ENCODE measurements around the gene PCK1.

PCK1 gene

GRCh38 chr20:57524511-57525176 is 36.3 kb upstream of the PCK1 start, which contains the start of gene CTCFL:
Gene CTCFL, minus strand, starts transcription at chr20:57525140. Its CDS starts 935 bp downstream, at chr20:57524205.
- no peak within 1 kb of the TSS for H3K23ac ChIP-seq (ENCODE audit: low read length in 2 of 2)
- H3K9me3 ChIP-seq (ENCODE audit: control insufficient read depth, low read length) = no peaks in the 10 kb centered on the region
- H3K4me3 ChIP-seq (ENCODE audit: insufficient read depth in 1 of 2, low read depth in 1 of 2, low read length in 2 of 2) = no peak within 1 kb of the TSS
- no peak within 1 kb of the TSS for H2AK5ac ChIP-seq (ENCODE audit: low read length, severe bottlenecking)
- no peak within 1 kb of the TSS for H2AFZ ChIP-seq (ENCODE audit: low read depth, low read length)
- H2BK120ac ChIP-seq (ENCODE audit: low read depth, low read length) = no peak within 1 kb of the TSS
- DNase-seq = no peak
- H2BK15ac ChIP-seq (ENCODE audit: low read depth, poor library complexity, severe bottlenecking) = no peak within 1 kb of the TSS
- H4K91ac ChIP-seq (ENCODE audit: low read length) = no peak within 1 kb of the TSS
- H3K9ac ChIP-seq (ENCODE audit: low read length) = no peak within 1 kb of the TSS
- H3K36me3 ChIP-seq (ENCODE audit: control insufficient read depth in 1 of 2, insufficient read depth in 2 of 2, low read depth in 1 of 2, low read length in 2 of 2) = no peaks in the 10 kb centered on the region
- H3K4me1 ChIP-seq (ENCODE audit: control insufficient read depth, insufficient read depth, low read depth, low read length) = no peaks in the 10 kb centered on the region
- no peak within 1 kb of the TSS for H3K27ac ChIP-seq (ENCODE audit: low read length, poor library complexity, severe bottlenecking)
- no peak within 1 kb of the TSS for H2BK12ac ChIP-seq (ENCODE audit: low read length in 2 of 2)
- H3K4ac ChIP-seq (ENCODE audit: low read depth in 1 of 2, low read length in 2 of 2) = no peak within 1 kb of the TSS
- peaks cover 22 to 45% of the 10 kb centered on the region in 2 experiments for H3K27me3 ChIP-seq (ENCODE audit: control insufficient read depth in 1 of 2, insufficient read depth in 1 of 2, low read length in 2 of 2)
- no peak within 1 kb of the TSS for H4K8ac ChIP-seq (ENCODE audit: low read length)
- H3K14ac ChIP-seq (ENCODE audit: low read length in 2 of 2) = no peak within 1 kb of the TSS
- no peaks in the 10 kb centered on the region for H3K79me1 ChIP-seq (replicated peaks; ENCODE audit: low read length, poor library complexity, severe bottlenecking)
- H2BK5ac ChIP-seq (ENCODE audit: low read depth, low read length, poor library complexity, severe bottlenecking) = no peak within 1 kb of the TSS
- no peak within 1 kb of the TSS for H3K18ac ChIP-seq (ENCODE audit: low read depth in 1 of 2, low read length in 2 of 2)
- WGBS = 86% methylated on average over 43 of the region's 43 CpGs
- H3K4me2 ChIP-seq (ENCODE audit: low read length, poor library complexity, severe bottlenecking) = no peak within 1 kb of the TSS

DNA sequence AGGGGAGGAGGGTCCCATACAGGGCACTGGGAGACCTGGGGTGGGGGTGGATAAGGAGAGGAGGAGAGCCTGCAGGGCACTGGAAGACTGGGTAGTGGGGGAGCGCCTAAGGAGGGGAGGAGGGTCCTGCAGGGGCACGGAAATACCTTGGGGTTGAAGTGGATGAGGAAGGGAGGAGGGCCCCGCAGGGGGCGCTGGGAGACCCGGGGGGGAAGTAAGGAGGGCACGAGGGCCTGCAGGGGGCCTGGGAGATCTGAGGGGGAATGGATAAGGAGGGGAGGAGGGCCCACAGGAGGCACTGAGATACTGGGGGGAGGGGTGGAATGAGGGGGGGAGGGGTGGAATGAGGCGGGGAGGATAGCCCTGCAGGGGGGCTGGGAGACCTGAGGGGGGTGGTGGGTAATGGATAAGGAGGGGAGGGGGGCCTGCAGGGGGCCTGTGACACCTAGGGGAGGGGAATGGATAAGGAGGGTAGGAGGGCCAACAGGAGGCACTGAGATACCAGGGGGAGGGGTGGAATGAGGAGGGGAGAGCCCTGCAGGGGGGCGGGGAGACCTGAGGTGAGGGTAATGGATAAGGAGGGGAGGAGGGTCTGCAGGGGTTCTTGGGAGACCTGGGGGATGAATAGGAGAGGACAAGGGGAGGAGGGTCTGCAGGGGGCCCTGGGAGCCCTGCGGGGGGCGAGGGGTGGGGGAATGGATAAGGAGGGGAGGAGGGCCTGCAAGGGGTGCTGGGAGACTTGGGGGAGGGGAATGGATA is 35.4 kb upstream of the PCK1 start:
- no peak overlapping the region for H3K4ac ChIP-seq (ENCODE audit: low read depth in 1 of 2, low read length in 2 of 2)
- H3K4me3 ChIP-seq (ENCODE audit: insufficient read depth in 1 of 2, low read depth in 1 of 2, low read length in 2 of 2) = no peak overlapping the region
- H2BK15ac ChIP-seq (ENCODE audit: low read depth, poor library complexity, severe bottlenecking) = no peak overlapping the region
- DNase-seq = no peak
- no peak overlapping the region for H2BK120ac ChIP-seq (ENCODE audit: low read depth, low read length)
- no peak overlapping the region for H3K27ac ChIP-seq (ENCODE audit: low read length, poor library complexity, severe bottlenecking)
- no peaks in the 10 kb centered on the region for H3K79me1 ChIP-seq (replicated peaks; ENCODE audit: low read length, poor library complexity, severe bottlenecking)
- H4K91ac ChIP-seq (ENCODE audit: low read length) = no peak overlapping the region
- WGBS = 81% methylated on average over 10 of the region's 10 CpGs
- no peak overlapping the region for H2AK5ac ChIP-seq (ENCODE audit: low read length, severe bottlenecking)
- H4K8ac ChIP-seq (ENCODE audit: low read length) = no peak overlapping the region
- no peaks in the 10 kb centered on the region for H3K36me3 ChIP-seq (ENCODE audit: control insufficient read depth in 1 of 2, insufficient read depth in 2 of 2, low read depth in 1 of 2, low read length in 2 of 2)
- no peaks in the 10 kb centered on the region for H3K9me3 ChIP-seq (ENCODE audit: control insufficient read depth, low read length)
- H3K9ac ChIP-seq (ENCODE audit: low read length) = no peak overlapping the region
- no peak overlapping the region for H2AFZ ChIP-seq (ENCODE audit: low read depth, low read length)
- H3K23ac ChIP-seq (ENCODE audit: low read length in 2 of 2) = no peak overlapping the region
- H3K27me3 ChIP-seq (ENCODE audit: control insufficient read depth in 1 of 2, insufficient read depth in 1 of 2, low read length in 2 of 2) = peaks cover 21 to 44% of the 10 kb centered on the region in 2 experiments
- no peak overlapping the region for H2BK12ac ChIP-seq (ENCODE audit: low read length in 2 of 2)
- peaks cover 2% of the 10 kb centered on the region for H3K4me1 ChIP-seq (ENCODE audit: control insufficient read depth, insufficient read depth, low read depth, low read length)
- no peak overlapping the region for H3K4me2 ChIP-seq (ENCODE audit: low read length, poor library complexity, severe bottlenecking)
- no peak overlapping the region for H3K18ac ChIP-seq (ENCODE audit: low read depth in 1 of 2, low read length in 2 of 2)
- no peak overlapping the region for H2BK5ac ChIP-seq (ENCODE audit: low read depth, low read length, poor library complexity, severe bottlenecking)
- no peak overlapping the region for H3K14ac ChIP-seq (ENCODE audit: low read length in 2 of 2)

DNA sequence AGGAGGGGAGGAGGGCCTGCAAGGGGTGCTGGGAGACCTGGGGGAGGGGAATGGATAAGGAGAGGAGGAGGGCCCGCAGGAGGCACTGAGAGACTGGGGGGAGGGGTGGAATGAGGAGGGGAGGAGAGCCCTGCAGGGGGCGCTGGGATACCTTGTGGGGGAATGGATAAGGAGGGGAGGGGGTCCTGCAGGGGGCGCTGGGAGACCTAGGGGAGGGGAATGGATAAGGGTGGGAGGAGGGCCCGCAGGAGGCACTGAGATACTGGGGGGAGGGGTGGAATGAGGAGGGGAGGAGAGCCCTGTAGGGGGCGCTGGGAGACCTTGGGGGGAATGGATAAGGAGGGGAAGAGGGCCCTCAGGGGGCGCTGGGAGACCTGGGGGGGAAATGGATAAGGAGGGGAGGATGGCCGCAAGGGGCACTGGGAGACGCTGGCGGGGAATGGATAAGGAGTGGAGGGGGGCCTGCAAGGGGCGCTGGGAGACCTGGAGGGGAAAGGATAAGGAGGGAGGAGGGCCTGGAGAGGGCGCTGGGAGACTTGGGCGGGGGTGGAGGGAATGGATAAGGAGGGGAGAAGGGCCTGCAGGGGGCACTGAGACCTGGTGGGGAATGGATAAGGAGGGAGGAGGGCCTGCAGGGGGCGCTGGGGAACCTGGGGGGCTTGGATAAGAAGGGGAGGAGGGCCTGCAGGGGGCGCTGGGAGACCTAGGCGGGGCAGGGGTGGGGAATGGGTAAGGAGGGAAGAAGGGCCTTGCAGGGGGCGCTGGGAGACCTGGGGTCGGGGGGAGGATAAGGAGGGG is 34.6 kb upstream of the PCK1 start:
- H2AFZ ChIP-seq (ENCODE audit: low read depth, low read length) = no peak overlapping the region
- H4K8ac ChIP-seq (ENCODE audit: low read length) = no peak overlapping the region
- no peak overlapping the region for H2AK5ac ChIP-seq (ENCODE audit: low read length, severe bottlenecking)
- no peak overlapping the region for H3K23ac ChIP-seq (ENCODE audit: low read length in 2 of 2)
- peaks cover 21 to 42% of the 10 kb centered on the region in 2 experiments for H3K27me3 ChIP-seq (ENCODE audit: control insufficient read depth in 1 of 2, insufficient read depth in 1 of 2, low read length in 2 of 2)
- H2BK12ac ChIP-seq (ENCODE audit: low read length in 2 of 2) = no peak overlapping the region
- H2BK120ac ChIP-seq (ENCODE audit: low read depth, low read length) = no peak overlapping the region
- H3K4me1 ChIP-seq (ENCODE audit: control insufficient read depth, insufficient read depth, low read depth, low read length) = peaks cover 2% of the 10 kb centered on the region
- no peak overlapping the region for H2BK15ac ChIP-seq (ENCODE audit: low read depth, poor library complexity, severe bottlenecking)
- H3K9ac ChIP-seq (ENCODE audit: low read length) = no peak overlapping the region
- no peak for DNase-seq
- H3K79me1 ChIP-seq (replicated peaks; ENCODE audit: low read length, poor library complexity, severe bottlenecking) = no peaks in the 10 kb centered on the region
- H3K27ac ChIP-seq (ENCODE audit: low read length, poor library complexity, severe bottlenecking) = no peak overlapping the region
- H3K18ac ChIP-seq (ENCODE audit: low read depth in 1 of 2, low read length in 2 of 2) = no peak overlapping the region
- no peaks in the 10 kb centered on the region for H3K9me3 ChIP-seq (ENCODE audit: control insufficient read depth, low read length)
- 81% methylated on average over 17 of the region's 17 CpGs for WGBS
- no peak overlapping the region for H2BK5ac ChIP-seq (ENCODE audit: low read depth, low read length, poor library complexity, severe bottlenecking)
- no peak overlapping the region for H3K14ac ChIP-seq (ENCODE audit: low read length in 2 of 2)
- H3K36me3 ChIP-seq (ENCODE audit: control insufficient read depth in 1 of 2, insufficient read depth in 2 of 2, low read depth in 1 of 2, low read length in 2 of 2) = no peaks in the 10 kb centered on the region
- H3K4me3 ChIP-seq (ENCODE audit: insufficient read depth in 1 of 2, low read depth in 1 of 2, low read length in 2 of 2) = no peak overlapping the region
- H4K91ac ChIP-seq (ENCODE audit: low read length) = no peak overlapping the region
- no peak overlapping the region for H3K4ac ChIP-seq (ENCODE audit: low read depth in 1 of 2, low read length in 2 of 2)
- H3K4me2 ChIP-seq (ENCODE audit: low read length, poor library complexity, severe bottlenecking) = no peak overlapping the region

Data from mesenchymal stem cell (in vitro differentiated cells and primary cell).